Measurements from ENCODE around the gene RABGAP1. TPM values are rescaled to one million over a fixed set of nuclear protein-coding genes. Genes with fewer than 3 reads are reported as not detected.

RABGAP1 gene
- total RNA-seq, 2 donors from 2014 or later = 26.3 to 30.8 TPM

- DNase-seq (ENCODE audit: low spot score) = no peak
- Histone ChIP-seq H3K9me3 (no peaks in the 10 kb centered on the region), H3K4me1 (no peaks in the 10 kb centered on the region), H3K4me3 (no peak overlapping the region), H3K27ac (no peak overlapping the region), H3K36me3 (peaks cover 40% of the 10 kb centered on the region), H3K27me3 (no peaks in the 10 kb centered on the region)
- TF ChIP-seq CTCF (IDR thresholded peaks at IDR 0.05) = no peak
Observed at GRCh38 chr9:123083680-123084079, 142.9 kb downstream of the RABGAP1 start.

- no peak for DNase-seq (ENCODE audit: low spot score)
- no peak for TF ChIP-seq CTCF (IDR thresholded peaks at IDR 0.05)
- Histone ChIP-seq H3K4me1 (no peaks in the 10 kb centered on the region), H3K27ac (no peak overlapping the region), H3K27me3 (no peaks in the 10 kb centered on the region), H3K4me3 (no peak overlapping the region), H3K36me3 (peaks cover 37% of the 10 kb centered on the region), H3K9me3 (no peaks in the 10 kb centered on the region)
Observed at GRCh38 chr9:123084256-123084655, 143.4 kb downstream of the RABGAP1 start.

GRCh38 chr9:123085916-123086315 lies 145.1 kb downstream of the RABGAP1 start:
- no peak for DNase-seq (ENCODE audit: low spot score)
- no peak overlapping the region for H3K27ac ChIP-seq
- H3K36me3 ChIP-seq = peaks cover 42% of the 10 kb centered on the region
- H3K4me3 ChIP-seq = no peak overlapping the region
- TF ChIP-seq CTCF (IDR thresholded peaks at IDR 0.05) = no peak
- no peaks in the 10 kb centered on the region for H3K4me1 ChIP-seq
- H3K27me3 ChIP-seq = no peaks in the 10 kb centered on the region
- H3K9me3 ChIP-seq = no peaks in the 10 kb centered on the region

GRCh38 chr9:123087359-123087888 lies 146.6 kb downstream of the RABGAP1 start:
- no peak for DNase-seq (ENCODE audit: low spot score)
- no peaks in the 10 kb centered on the region for H3K4me1 ChIP-seq
- peaks cover 38% of the 10 kb centered on the region for H3K36me3 ChIP-seq
- no peak for TF ChIP-seq CTCF (IDR thresholded peaks at IDR 0.05)
- no peak overlapping the region for H3K4me3 ChIP-seq
- H3K27ac ChIP-seq = no peak overlapping the region
- H3K27me3 ChIP-seq = no peaks in the 10 kb centered on the region
- H3K9me3 ChIP-seq = no peaks in the 10 kb centered on the region

- Histone ChIP-seq H3K4me1 (no peaks in the 10 kb centered on the region), H3K36me3 (peaks cover 46% of the 10 kb centered on the region), H3K27me3 (no peaks in the 10 kb centered on the region), H3K4me3 (no peak overlapping the region), H3K27ac (no peak overlapping the region), H3K9me3 (no peaks in the 10 kb centered on the region)
- no peak for DNase-seq (ENCODE audit: low spot score)
- no peak for TF ChIP-seq CTCF (IDR thresholded peaks at IDR 0.05)
Observed at GRCh38 chr9:123089040-123089439, 148.2 kb downstream of the RABGAP1 start.

GRCh38 chr9:123089790-123090189 lies 149.0 kb downstream of the RABGAP1 start:
- no peaks in the 10 kb centered on the region for H3K9me3 ChIP-seq
- no peak for TF ChIP-seq CTCF (IDR thresholded peaks at IDR 0.05)
- H3K27me3 ChIP-seq = no peaks in the 10 kb centered on the region
- no peak overlapping the region for H3K27ac ChIP-seq
- DNase-seq (ENCODE audit: low spot score) = no peak
- H3K4me1 ChIP-seq = no peaks in the 10 kb centered on the region
- H3K36me3 ChIP-seq = peaks cover 38% of the 10 kb centered on the region
- H3K4me3 ChIP-seq = no peak overlapping the region

All from right atrium auricular region (tissue), 2 donors.